T-helper 17 cell (primary cell): ENCODE results near the gene COQ8B. TPM values are rescaled to one million over a fixed set of nuclear protein-coding genes. Genes with fewer than 3 reads are reported as not detected.

Source experiments
- ATAC-seq: fragments of 150-1000 bp; cut with Tn5 transposase; 2 replicates; pipeline ENCODE4 v1.10.0; 2021; ENCODE audit warnings: mild to moderate bottlenecking, moderate library complexity
- DNase-seq, 3 donors: peaks; one replicate each; pipeline versions ENCODE4 v3.0.0 to v3.0.0-alpha.2; 2020 to 2021
- H3K9me3 ChIP-seq: one replicate; pipeline ENCODE4 v1.7.0; 2013; ENCODE audit warnings: low read length, mild to moderate bottlenecking; ENCODE audit not compliant: control insufficient read depth, poor library complexity, severe bottlenecking
- H3K27ac Mint-ChIP-seq: one replicate; pipeline ENCODE4 v1.8.0; 2022; ENCODE audit warnings: mild to moderate bottlenecking, moderate library complexity, mixed read lengths
- H3K27me3 Mint-ChIP-seq: one replicate; pipeline ENCODE4 v1.8.0; 2022; ENCODE audit warnings: mixed read lengths
- H3K36me3 Mint-ChIP-seq: one replicate; pipeline ENCODE4 v1.8.0; 2022; ENCODE audit warnings: low read depth, mixed read lengths
- H3K4me1 Mint-ChIP-seq: one replicate; pipeline ENCODE4 v1.8.0; 2022; ENCODE audit warnings: mild to moderate bottlenecking, mixed read lengths
- H3K4me3 Mint-ChIP-seq: one replicate; pipeline ENCODE4 v1.8.0; 2022; ENCODE audit warnings: mild to moderate bottlenecking, moderate library complexity, mixed read lengths
- total RNA-seq, 4 donors: library from RNA in 2 of 4; stranded (reverse) in 2 of 4; gene quantifications; one replicate each; pipeline ENCODE4 v1.2.3 and lab custom pipeline; 2022 to 2026

The COQ8B gene
- total RNA-seq, 2 donors from 2014 or later, result 25.1 to 35.6 TPM

- H3K27me3 Mint-ChIP-seq, result no peaks in the 10 kb centered on the region
- no peaks in the 10 kb centered on the region for H3K9me3 ChIP-seq
- peaks cover 2% of the 10 kb centered on the region for H3K36me3 Mint-ChIP-seq
- no peak for DNase-seq
- peak overlapping the region; percentile 98 for H3K4me3 Mint-ChIP-seq
- no peak overlapping the region for H3K27ac Mint-ChIP-seq
- no peak for ATAC-seq
- H3K4me1 Mint-ChIP-seq, result peaks cover 61% of the 10 kb centered on the region
These were observed 2.8 kb upstream of the COQ8B start for GRCh38 chr19:40719414-40719894.

DNA sequence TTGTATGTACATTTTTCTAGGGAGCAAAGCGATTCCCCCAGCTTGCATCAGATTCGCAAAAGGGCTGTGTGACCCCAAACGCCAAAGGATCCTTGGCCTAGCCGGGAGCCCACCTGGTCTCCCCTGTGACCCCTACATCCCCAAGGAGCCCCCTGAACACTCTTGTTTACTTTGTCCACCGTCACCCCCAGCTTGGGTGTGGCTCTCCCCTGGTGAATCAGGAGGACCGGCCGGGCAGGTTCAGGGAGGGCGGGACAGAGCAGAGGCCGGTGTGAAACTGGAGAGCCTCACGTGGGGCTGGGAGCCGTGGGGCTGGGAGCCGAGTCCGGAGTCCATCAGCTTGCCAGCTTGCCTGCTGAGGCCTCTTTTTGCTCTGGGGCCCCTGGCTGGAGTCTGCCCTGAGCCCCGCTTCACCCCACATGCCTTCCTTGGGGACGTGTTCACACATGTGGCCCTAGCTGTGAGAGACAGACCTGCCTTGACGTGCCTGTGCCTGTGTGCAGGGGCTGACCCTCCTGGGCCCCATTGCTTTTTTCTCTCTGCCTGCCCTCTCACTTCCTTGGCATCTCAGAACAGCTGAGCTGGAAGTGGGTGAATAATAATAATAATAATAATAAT lies 2.2 kb upstream of the COQ8B start:
- Mint-ChIP-seq H3K4me3 (peak overlapping the region; percentile 98), H3K36me3 (peaks cover 2% of the 10 kb centered on the region), H3K27ac (peak overlapping the region; percentile 99), H3K27me3 (no peaks in the 10 kb centered on the region), H3K4me1 (peaks cover 62% of the 10 kb centered on the region)
- no peak for DNase-seq
- no peak for ATAC-seq
- no peaks in the 10 kb centered on the region for H3K9me3 ChIP-seq

DNA sequence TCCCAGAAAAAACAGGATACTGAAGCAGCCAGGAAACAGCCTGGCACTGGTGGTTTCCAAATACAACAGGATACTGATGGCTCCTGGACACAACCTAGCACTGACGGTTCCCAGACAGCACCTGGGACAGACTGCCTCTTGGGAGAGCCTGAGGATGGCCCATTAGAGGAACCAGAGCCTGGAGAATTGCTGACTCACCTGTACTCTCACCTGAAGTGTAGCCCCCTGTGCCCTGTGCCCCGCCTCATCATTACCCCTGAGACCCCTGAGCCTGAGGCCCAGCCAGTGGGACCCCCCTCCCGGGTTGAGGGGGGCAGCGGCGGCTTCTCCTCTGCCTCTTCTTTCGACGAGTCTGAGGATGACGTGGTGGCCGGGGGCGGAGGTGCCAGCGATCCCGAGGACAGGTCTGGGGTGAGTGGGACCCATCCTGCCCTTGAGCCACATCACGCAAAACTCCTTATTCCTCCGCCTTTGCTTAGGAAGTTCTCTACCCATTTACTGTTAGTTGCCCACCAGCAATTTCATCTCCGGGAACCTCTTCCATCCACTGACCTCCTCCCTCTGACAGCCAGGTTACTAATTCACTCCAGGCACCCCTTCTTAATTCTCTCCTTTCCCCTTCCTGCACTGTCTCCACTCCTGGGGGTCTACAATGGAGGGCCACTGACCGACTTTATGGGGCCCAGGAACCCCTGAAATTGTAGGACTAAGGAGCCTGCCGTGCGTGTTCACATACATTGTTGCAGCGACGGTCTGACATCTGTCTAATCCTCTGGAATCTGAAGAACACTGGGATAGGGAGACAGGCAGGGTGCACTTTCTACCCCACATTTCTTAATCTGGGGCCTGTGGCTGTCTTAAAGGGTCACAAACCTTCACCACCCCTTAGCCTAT lies 1.4 kb upstream of the COQ8B start:
- H3K27me3 Mint-ChIP-seq, result no peaks in the 10 kb centered on the region
- H3K4me1 Mint-ChIP-seq, result peaks cover 59% of the 10 kb centered on the region
- DNase-seq (no peak), ATAC-seq (no peak)
- H3K4me3 Mint-ChIP-seq, result peak overlapping the region; percentile 98
- peaks cover 4% of the 10 kb centered on the region for H3K36me3 Mint-ChIP-seq
- peak overlapping the region; percentile 99 for H3K27ac Mint-ChIP-seq
- H3K9me3 ChIP-seq, result no peaks in the 10 kb centered on the region

DNA sequence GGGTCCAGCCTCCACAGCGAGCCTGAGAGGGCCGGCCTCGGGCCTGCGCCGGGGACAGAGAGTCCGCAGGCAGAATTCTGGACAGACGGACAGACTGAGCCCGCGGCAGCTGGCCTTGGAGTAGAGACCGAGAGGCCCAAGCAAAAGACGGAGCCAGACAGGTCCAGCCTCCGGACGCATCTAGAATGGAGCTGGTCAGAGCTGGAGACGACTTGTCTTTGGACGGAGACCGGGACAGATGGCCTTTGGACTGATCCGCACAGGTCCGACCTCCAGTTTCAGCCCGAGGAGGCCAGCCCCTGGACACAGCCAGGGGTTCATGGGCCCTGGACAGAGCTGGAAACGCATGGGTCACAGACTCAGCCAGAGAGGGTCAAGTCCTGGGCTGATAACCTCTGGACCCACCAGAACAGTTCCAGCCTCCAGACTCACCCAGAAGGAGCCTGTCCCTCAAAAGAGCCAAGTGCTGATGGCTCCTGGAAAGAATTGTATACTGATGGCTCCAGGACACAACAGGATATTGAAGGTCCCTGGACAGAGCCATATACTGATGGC lies 716 bp upstream of the COQ8B start:
- H3K27ac Mint-ChIP-seq, result peak overlapping the region; percentile 99
- ATAC-seq (no peak), DNase-seq (no peak)
- no peaks in the 10 kb centered on the region for H3K9me3 ChIP-seq
- H3K27me3 Mint-ChIP-seq, result no peaks in the 10 kb centered on the region
- peaks cover 59% of the 10 kb centered on the region for H3K4me1 Mint-ChIP-seq
- peak overlapping the region; percentile 98 for H3K4me3 Mint-ChIP-seq
- peaks cover 4% of the 10 kb centered on the region for H3K36me3 Mint-ChIP-seq

GRCh38 chr19:40716031-40716481 lies 630 bp downstream of the COQ8B start:
- no peaks in the 10 kb centered on the region for H3K27me3 Mint-ChIP-seq
- H3K27ac Mint-ChIP-seq, result peak overlapping the region; percentile 99
- H3K9me3 ChIP-seq, result no peaks in the 10 kb centered on the region
- ATAC-seq (no peak), DNase-seq (peak in 1 of 3 donors; percentile 51)
- H3K4me1 Mint-ChIP-seq, result peaks cover 58% of the 10 kb centered on the region
- H3K36me3 Mint-ChIP-seq, result peaks cover 8% of the 10 kb centered on the region
- peak overlapping the region; percentile 98 for H3K4me3 Mint-ChIP-seq

- ATAC-seq, result peak; percentile 76
- peak; percentile 89 to 92 (median 91) for DNase-seq
- Mint-ChIP-seq H3K27me3 (no peaks in the 10 kb centered on the region), H3K4me1 (peaks cover 45% of the 10 kb centered on the region), H3K36me3 (peaks cover 8% of the 10 kb centered on the region), H3K4me3 (peak overlapping the region; percentile 98), H3K27ac (peak overlapping the region; percentile 99)
- H3K9me3 ChIP-seq, result no peaks in the 10 kb centered on the region
These were observed 2.0 kb downstream of the COQ8B start for GRCh38 chr19:40714441-40715299.

- no peaks in the 10 kb centered on the region for H3K27me3 Mint-ChIP-seq
- no peaks in the 10 kb centered on the region for H3K9me3 ChIP-seq
- H3K27ac Mint-ChIP-seq, result peak overlapping the region; percentile 99
- no peak for ATAC-seq
- peaks cover 38% of the 10 kb centered on the region for H3K4me1 Mint-ChIP-seq
- H3K36me3 Mint-ChIP-seq, result peaks cover 10% of the 10 kb centered on the region
- DNase-seq, result no peak
- H3K4me3 Mint-ChIP-seq, result peak overlapping the region; percentile 98
These were observed 2.7 kb downstream of the COQ8B start for GRCh38 chr19:40713939-40714338.

- ATAC-seq, result no peak
- Mint-ChIP-seq H3K36me3 (peaks cover 10% of the 10 kb centered on the region), H3K4me3 (no peak overlapping the region), H3K27ac (no peak overlapping the region), H3K4me1 (peaks cover 16% of the 10 kb centered on the region), H3K27me3 (no peaks in the 10 kb centered on the region)
- no peaks in the 10 kb centered on the region for H3K9me3 ChIP-seq
- DNase-seq, result no peak
These were observed 6.9 kb downstream of the COQ8B start for GRCh38 chr19:40709817-40710216.

DNA sequence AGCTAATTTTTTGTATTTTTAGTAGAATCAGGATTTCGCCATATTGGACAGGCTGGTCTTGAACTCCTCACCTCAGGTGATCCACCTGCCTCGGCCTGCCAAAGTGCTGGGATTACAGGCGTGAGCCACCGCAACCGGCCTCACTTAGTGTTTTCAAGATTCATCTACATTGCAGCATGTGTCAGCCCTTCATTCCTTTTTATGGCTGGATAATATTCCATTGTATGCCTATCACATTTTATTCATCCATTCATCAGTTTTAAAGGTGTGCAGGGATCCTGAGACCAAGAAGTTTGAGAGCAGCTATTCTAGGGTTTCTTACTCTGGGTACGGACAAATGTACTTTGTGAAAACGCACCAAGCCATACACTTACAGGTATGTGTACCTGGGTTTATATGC lies 9.1 kb downstream of the COQ8B start:
- Mint-ChIP-seq H3K4me3 (no peak overlapping the region), H3K4me1 (peaks cover 11% of the 10 kb centered on the region), H3K27me3 (no peaks in the 10 kb centered on the region), H3K27ac (no peak overlapping the region), H3K36me3 (peaks cover 16% of the 10 kb centered on the region)
- DNase-seq (no peak), ATAC-seq (no peak)
- no peaks in the 10 kb centered on the region for H3K9me3 ChIP-seq

DNA sequence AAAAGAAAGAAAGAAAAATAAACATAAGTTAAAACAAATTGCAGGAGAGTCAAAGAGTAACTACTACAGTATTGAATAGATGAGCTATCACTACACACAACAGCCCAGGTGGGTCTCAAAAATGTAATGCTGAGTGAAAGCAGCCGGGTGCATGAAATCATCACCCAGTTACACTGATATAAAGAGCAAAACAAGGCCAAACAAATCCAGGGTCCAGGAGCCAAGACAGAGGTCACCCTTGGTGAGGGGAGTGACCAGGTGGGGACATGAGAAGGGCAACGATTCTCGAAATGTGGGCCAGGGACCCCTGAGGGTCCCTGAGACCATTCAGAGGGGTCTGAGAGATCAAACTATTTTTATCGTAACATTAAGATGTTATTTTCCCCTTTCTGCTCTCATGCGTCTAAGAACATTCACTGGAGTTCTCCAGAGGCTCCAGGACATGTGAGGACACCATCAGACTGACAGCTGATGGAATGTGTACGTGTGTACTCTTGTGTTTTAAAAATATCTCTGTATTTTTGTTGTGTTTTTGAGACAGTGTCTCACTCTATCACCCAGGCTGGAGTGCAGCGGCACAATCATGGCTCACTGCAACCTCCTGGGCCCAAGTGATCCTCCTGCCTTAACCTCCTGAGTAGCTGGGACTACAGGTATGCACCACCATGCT lies 10.6 kb downstream of the COQ8B start:
- Mint-ChIP-seq H3K4me1 (peaks cover 5% of the 10 kb centered on the region), H3K36me3 (peaks cover 15% of the 10 kb centered on the region), H3K27ac (peak overlapping the region; percentile 63), H3K27me3 (no peaks in the 10 kb centered on the region), H3K4me3 (no peak overlapping the region)
- DNase-seq, result no peak
- ATAC-seq, result no peak
- H3K9me3 ChIP-seq, result no peaks in the 10 kb centered on the region

DNA sequence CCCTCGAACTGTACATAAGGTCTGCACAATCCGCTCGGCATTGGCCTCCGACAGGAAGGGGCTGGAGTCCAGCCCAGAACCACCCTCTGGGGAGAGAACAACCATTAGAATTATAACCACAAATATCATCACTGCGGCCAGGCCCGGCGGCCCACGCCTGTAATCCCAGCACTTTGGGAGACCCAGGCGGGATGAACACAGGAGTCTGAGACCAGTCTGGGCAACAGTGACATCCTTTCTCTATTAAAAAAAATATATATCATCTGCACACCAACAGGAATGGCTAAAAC lies 11.4 kb downstream of the COQ8B start:
- DNase-seq, result no peak
- H3K9me3 ChIP-seq, result no peaks in the 10 kb centered on the region
- Mint-ChIP-seq H3K36me3 (peaks cover 15% of the 10 kb centered on the region), H3K27ac (peak overlapping the region; percentile 63), H3K27me3 (no peaks in the 10 kb centered on the region), H3K4me3 (no peak overlapping the region), H3K4me1 (peaks cover 5% of the 10 kb centered on the region)
- ATAC-seq, result no peak

DNA sequence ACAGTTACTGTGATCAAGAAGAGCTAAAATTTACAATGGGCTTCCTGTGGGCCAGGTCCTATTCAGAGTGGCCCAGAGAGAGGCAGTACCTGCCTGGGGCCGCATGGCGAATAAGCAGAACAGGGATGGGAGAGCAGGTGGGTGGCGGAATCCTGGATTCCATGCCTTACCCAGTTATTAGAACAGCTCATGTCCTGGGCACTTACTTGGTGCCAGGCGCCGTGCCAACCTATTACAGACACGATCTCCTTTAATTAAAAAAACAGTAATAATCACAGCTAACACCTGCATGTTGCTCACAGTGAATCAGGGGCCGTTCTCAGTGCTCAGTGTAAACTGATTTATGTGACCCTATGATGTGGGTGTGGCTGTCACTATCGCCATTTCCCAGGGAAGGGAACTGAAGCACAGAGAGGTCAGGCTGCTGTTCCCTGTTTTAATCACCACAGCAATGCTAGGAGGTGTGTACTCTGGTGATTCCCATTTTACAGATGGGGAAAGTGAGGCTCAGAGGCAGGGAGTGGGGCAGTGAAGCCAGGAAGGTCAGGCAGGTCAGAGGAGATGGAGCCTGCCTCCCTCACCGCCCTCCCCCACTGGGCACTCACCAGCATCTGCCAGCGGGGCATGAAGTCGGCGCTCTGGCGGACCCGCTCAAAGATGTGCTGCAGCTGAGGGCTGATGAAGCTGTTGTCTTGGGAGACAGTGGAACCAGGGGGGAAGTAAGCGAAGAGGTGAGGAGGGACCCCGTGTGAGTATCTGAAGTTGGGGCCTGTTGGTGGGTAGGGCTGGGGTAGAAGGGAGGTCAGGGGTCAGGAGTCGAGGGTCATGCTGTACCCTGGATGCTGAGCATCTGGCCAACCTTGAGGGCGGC lies 12.0 kb downstream of the COQ8B start:
- Mint-ChIP-seq H3K4me3 (no peak overlapping the region), H3K36me3 (peaks cover 15% of the 10 kb centered on the region), H3K27ac (no peak overlapping the region)

More for the DNA sequence above, 12.0 kb downstream of the COQ8B start:
- Mint-ChIP-seq H3K27me3 (no peaks in the 10 kb centered on the region), H3K4me1 (peaks cover 5% of the 10 kb centered on the region)
- no peaks in the 10 kb centered on the region for H3K9me3 ChIP-seq
- ATAC-seq, result no peak
- DNase-seq, result no peak
